Activated naive CD4-positive, alpha-beta T cell (primary cell): ENCODE data around the gene PTDSS2.
"Not testable (repeated sequence)": the region's sequence is repeated elsewhere in the genome, so short reads cannot be mapped to it uniquely, and the experiment has no call there.

ENCODE experiments used
- DNase-seq, 4 experiments: peaks; one replicate each; lab custom pipeline; 2025; lab: John Stamatoyannopoulos, UW

Gene PTDSS2

GRCh38 chr11:449889-450808 is at the start of gene PTDSS2:
Gene PTDSS2 (plus strand): TSS chr11:450279. CDS start chr11:450456, 177 bp downstream.
- peak; percentile 76 to 91 (median 84) for DNase-seq

- not testable (repeated sequence) for DNase-seq
Measured at GRCh38 chr11:401196-401595, 48.9 kb upstream of the PTDSS2 start.

- DNase-seq: no peak
Measured at GRCh38 chr11:403021-403760, 46.9 kb upstream of the PTDSS2 start.

GRCh38 chr11:403761-404431 is 46.2 kb upstream of the PTDSS2 start:
- no peak for DNase-seq

GRCh38 chr11:404551-405264 is 45.4 kb upstream of the PTDSS2 start:
- DNase-seq: no peak

GRCh38 chr11:405323-405953 is 44.6 kb upstream of the PTDSS2 start:
- no peak for DNase-seq

- no peak for DNase-seq
Measured at GRCh38 chr11:405954-406795, 43.9 kb upstream of the PTDSS2 start.

GRCh38 chr11:406796-407650 is 43.1 kb upstream of the PTDSS2 start:
- DNase-seq: peak; percentile 74 to 87 (median 86)

- no peak for DNase-seq
Measured at GRCh38 chr11:407651-408123, 42.4 kb upstream of the PTDSS2 start.

- DNase-seq: no peak
Measured at GRCh38 chr11:408154-409007, 41.7 kb upstream of the PTDSS2 start.

- no peak for DNase-seq
Measured at GRCh38 chr11:409008-409599, 41.0 kb upstream of the PTDSS2 start.

- DNase-seq: no peak
Measured at GRCh38 chr11:409600-410483, 40.2 kb upstream of the PTDSS2 start.

GRCh38 chr11:410711-411110 is 39.4 kb upstream of the PTDSS2 start:
- DNase-seq: not testable (repeated sequence)

- DNase-seq: not testable (repeated sequence)
Measured at GRCh38 chr11:411520-411919, 38.6 kb upstream of the PTDSS2 start.

- DNase-seq: no peak
Measured at GRCh38 chr11:412641-413119, 37.4 kb upstream of the PTDSS2 start.
